ENCODE data around the gene BCOR. TPM values are rescaled to one million over a fixed set of nuclear protein-coding genes. Genes with fewer than 3 reads are reported as not detected.
A peak's percentile ranks its signal among the peaks of the same experiment; 100 is the strongest.

Gene BCOR
- total RNA-seq, 2 experiments from 2014 or later: 46.6 to 46.8 TPM

DNA sequence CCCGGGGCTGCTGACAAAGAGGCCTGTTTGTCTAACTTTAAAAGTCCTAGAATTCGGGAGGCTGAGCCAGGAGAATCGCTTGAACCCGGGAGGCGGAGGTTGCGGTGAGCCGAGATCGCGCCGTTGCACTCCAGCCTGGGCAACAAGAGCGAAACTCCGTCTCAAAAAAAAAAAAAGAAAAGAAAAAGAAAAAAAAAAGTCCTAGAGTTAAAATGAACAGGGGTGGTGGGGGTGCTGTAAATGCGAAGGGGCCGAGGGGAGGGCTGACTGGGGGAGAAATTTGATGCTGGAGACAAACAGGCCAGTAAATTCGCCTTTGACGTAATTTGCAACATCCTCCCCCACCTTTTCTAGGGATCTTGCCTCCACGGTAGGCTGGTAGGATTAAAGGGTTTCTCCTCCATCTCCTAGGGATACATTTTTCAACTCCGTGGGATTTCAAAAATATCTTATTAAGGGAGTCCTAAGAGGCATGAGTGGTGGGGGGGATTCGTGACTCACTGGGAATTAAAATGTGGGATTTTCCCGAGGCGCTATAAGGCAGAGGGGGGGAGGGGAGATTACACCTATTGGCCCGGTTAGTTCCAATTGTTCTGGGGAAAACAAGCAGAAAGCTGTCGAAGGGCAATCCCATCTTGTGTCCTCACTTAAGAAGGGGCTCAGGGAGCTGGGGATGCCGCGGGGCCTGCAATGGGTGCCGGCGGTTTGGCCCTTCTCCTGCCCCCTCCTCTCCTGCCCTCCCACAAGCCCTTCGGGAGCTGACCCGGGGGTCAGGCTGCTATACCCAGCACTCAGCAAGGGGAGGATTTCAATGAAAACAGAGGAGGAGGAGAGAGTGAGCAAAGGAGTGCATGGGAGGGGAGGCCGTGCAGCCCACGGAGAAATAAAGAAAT lies 3.0 kb upstream of the BCOR start:
- H3K27ac Mint-ChIP-seq: no peak overlapping the region
- no peaks in the 10 kb centered on the region for H3K27me3 Mint-ChIP-seq
- no peak for DNase-seq
- H3K4me1 Mint-ChIP-seq: peaks cover 10% of the 10 kb centered on the region
- ChIA-PET CTCF (interaction anchor here (4.2 kb wide), 1 partner anchor 69 kb away, joined by 19 read pairs; no protein-coding TSS in a partner anchor), POLR2A (interaction anchor here (1.6 to 18.0 kb wide), 3 partner anchors 10 to 69 kb away, joined by 4 to 387 read pairs (median 10); no protein-coding TSS in a partner anchor)
- H3K9me3 Mint-ChIP-seq: no peaks in the 10 kb centered on the region
- H3K4me3 Mint-ChIP-seq: no peak overlapping the region
- no peaks in the 10 kb centered on the region for H3K36me3 Mint-ChIP-seq (ENCODE audit: low read depth)

- no peak overlapping the region for H3K4me3 Mint-ChIP-seq
Measured at GRCh38 chrX:40100141-40100536, 2.4 kb upstream of the BCOR start.

GRCh38 chrX:40099055-40099958 lies 1.5 kb upstream of the BCOR start:
- H3K4me1 Mint-ChIP-seq: peaks cover 8% of the 10 kb centered on the region
- H3K9me3 Mint-ChIP-seq: no peaks in the 10 kb centered on the region
- H3K27me3 Mint-ChIP-seq: no peaks in the 10 kb centered on the region
- POLR2A ChIA-PET: interaction anchor here (0.8 to 18.0 kb wide), 17 partner anchors 7 to 378 kb away, joined by 3 to 387 read pairs (median 9); no protein-coding TSS in a partner anchor
- CTCF ChIA-PET: interaction anchor here (0.5 to 4.2 kb wide), 3 partner anchors 11 to 85 kb away, joined by 3 to 19 read pairs (median 3); no protein-coding TSS in a partner anchor
- peak overlapping the region; percentile 90 for H3K27ac Mint-ChIP-seq
- DNase-seq: peak; percentile 71
- H3K36me3 Mint-ChIP-seq (ENCODE audit: low read depth): peaks cover 7% of the 10 kb centered on the region
- peak overlapping the region; percentile 81 for H3K4me3 Mint-ChIP-seq

More at GRCh38 chrX:40100141-40100536, 2.4 kb upstream of the BCOR start:
- no peak for DNase-seq
- ChIA-PET POLR2A (interaction anchor here (1.6 to 18.0 kb wide), 5 partner anchors 10 to 245 kb away, joined by 4 to 387 read pairs (median 10); no protein-coding TSS in a partner anchor), CTCF (interaction anchor here (4.2 kb wide), 1 partner anchor 70 kb away, joined by 19 read pairs; no protein-coding TSS in a partner anchor)
- H3K4me1 Mint-ChIP-seq: peaks cover 10% of the 10 kb centered on the region
- no peaks in the 10 kb centered on the region for H3K9me3 Mint-ChIP-seq
- H3K36me3 Mint-ChIP-seq (ENCODE audit: low read depth): peaks cover 4% of the 10 kb centered on the region
- no peak overlapping the region for H3K27ac Mint-ChIP-seq
- H3K27me3 Mint-ChIP-seq: no peaks in the 10 kb centered on the region

- H3K9me3 Mint-ChIP-seq: no peaks in the 10 kb centered on the region
- H3K4me3 Mint-ChIP-seq: peak overlapping the region; percentile 81
- ChIA-PET CTCF (interaction anchor here (0.5 to 4.2 kb wide), 6 partner anchors 12 to 169 kb away, joined by 3 to 19 read pairs (median 4); no protein-coding TSS in a partner anchor), POLR2A (interaction anchor here (0.9 to 18.0 kb wide), 27 partner anchors 8 to 1295 kb away, joined by 3 to 387 read pairs (median 6); no protein-coding TSS in a partner anchor)
- peaks cover 14% of the 10 kb centered on the region for H3K4me1 Mint-ChIP-seq
- H3K27ac Mint-ChIP-seq: peak overlapping the region; percentile 90
- peaks cover 7% of the 10 kb centered on the region for H3K36me3 Mint-ChIP-seq (ENCODE audit: low read depth)
- H3K27me3 Mint-ChIP-seq: no peaks in the 10 kb centered on the region
- peak; percentile 71 for DNase-seq
Measured at GRCh38 chrX:40098264-40099054, 701 bp upstream of the BCOR start.

GRCh38 chrX:40097141-40097503 lies 636 bp downstream of the BCOR start:
- peak overlapping the region; percentile 63 for H3K27ac Mint-ChIP-seq
- ChIA-PET POLR2A (interaction anchor here (0.7 to 18.0 kb wide), 24 partner anchors 8 to 1293 kb away, joined by 3 to 387 read pairs (median 6); no protein-coding TSS in a partner anchor), CTCF (interaction anchor here (1.5 to 4.2 kb wide), 3 partner anchors 57 to 73 kb away, joined by 4 to 19 read pairs (median 5); no protein-coding TSS in a partner anchor)
- no peaks in the 10 kb centered on the region for H3K9me3 Mint-ChIP-seq
- DNase-seq: no peak
- H3K4me3 Mint-ChIP-seq: peak overlapping the region; percentile 92
- no peaks in the 10 kb centered on the region for H3K27me3 Mint-ChIP-seq
- peaks cover 10% of the 10 kb centered on the region for H3K36me3 Mint-ChIP-seq (ENCODE audit: low read depth)
- peaks cover 26% of the 10 kb centered on the region for H3K4me1 Mint-ChIP-seq

GRCh38 chrX:40096395-40097091 lies 1.2 kb downstream of the BCOR start:
- Mint-ChIP-seq H3K9me3 (no peaks in the 10 kb centered on the region), H3K4me3 (peak overlapping the region; percentile 92), H3K36me3 (ENCODE audit: low read depth) (peaks cover 10% of the 10 kb centered on the region), H3K4me1 (peaks cover 26% of the 10 kb centered on the region), H3K27ac (peak overlapping the region; percentile 78), H3K27me3 (no peaks in the 10 kb centered on the region)
- peak; percentile 65 for DNase-seq
- CTCF ChIA-PET: interaction anchor here (1.5 to 4.2 kb wide), 3 partner anchors 57 to 73 kb away, joined by 4 to 19 read pairs (median 5); no protein-coding TSS in a partner anchor
- POLR2A ChIA-PET: interaction anchor here (0.7 to 18.0 kb wide), 19 partner anchors 8 to 1293 kb away, joined by 3 to 387 read pairs (median 9); no protein-coding TSS in a partner anchor

DNA sequence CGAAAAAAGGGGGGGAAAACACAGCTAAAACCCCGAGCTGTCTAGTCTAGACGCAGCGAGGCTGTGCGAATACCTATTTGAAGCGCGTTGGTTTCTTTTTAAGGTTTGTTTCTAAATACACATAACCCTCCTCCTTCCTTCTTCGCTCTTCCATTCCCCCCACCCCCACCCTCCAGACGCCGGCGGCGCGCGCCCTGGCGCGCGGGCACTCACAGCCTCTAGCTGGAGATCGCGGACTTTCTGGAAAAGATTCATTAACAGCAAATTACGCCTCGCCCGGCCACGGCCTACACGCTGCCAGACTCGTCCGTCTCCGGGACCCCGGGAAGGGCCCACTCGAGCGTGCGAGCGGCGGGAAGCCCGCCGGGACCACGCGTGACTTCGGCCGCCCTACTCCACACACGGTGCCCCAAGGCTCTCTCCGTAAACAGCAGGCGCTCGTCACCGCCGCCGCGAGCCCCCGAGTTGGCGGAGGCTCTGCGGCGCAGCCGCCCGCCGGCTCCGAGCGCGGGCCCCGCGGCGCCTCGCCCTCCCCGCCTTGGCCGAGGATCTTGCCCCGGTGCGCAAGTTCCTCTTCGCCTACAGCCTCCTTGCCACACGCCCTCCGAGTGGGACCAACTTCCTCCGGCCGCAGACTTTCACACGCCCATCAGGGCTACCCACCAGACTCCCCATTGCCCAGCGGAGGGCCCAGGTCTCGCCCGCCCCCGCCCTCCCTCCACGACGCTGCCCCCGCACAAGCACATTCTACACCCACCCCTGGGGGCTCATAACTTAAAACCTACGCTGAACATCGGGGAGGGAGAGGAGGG lies 2.0 kb downstream of the BCOR start:
- DNase-seq: peak; percentile 23
- Mint-ChIP-seq H3K36me3 (ENCODE audit: low read depth) (peaks cover 10% of the 10 kb centered on the region), H3K27me3 (no peaks in the 10 kb centered on the region), H3K4me1 (peaks cover 33% of the 10 kb centered on the region), H3K27ac (peak overlapping the region; percentile 81), H3K9me3 (no peaks in the 10 kb centered on the region), H3K4me3 (peak overlapping the region; percentile 92)
- ChIA-PET POLR2A (interaction anchor here (0.8 to 18.0 kb wide), 9 partner anchors 10 to 365 kb away, joined by 3 to 387 read pairs (median 11); no protein-coding TSS in a partner anchor), CTCF (interaction anchor here (0.7 kb wide), 1 partner anchor 103 kb away, joined by 3 read pairs; no protein-coding TSS in a partner anchor)

- H3K27me3 Mint-ChIP-seq: no peaks in the 10 kb centered on the region
- DNase-seq: peak; percentile 17
- H3K36me3 Mint-ChIP-seq (ENCODE audit: low read depth): peaks cover 10% of the 10 kb centered on the region
- H3K4me3 Mint-ChIP-seq: peak overlapping the region; percentile 92
- peak overlapping the region; percentile 81 for H3K27ac Mint-ChIP-seq
- CTCF ChIA-PET: interaction anchor here (0.7 kb wide), 1 partner anchor 102 kb away, joined by 3 read pairs; no protein-coding TSS in a partner anchor
- H3K4me1 Mint-ChIP-seq: peaks cover 35% of the 10 kb centered on the region
- POLR2A ChIA-PET: interaction anchor here (0.8 to 18.0 kb wide), 9 partner anchors 10 to 364 kb away, joined by 3 to 387 read pairs (median 5); no protein-coding TSS in a partner anchor
- no peaks in the 10 kb centered on the region for H3K9me3 Mint-ChIP-seq
Measured at GRCh38 chrX:40094900-40095582, 2.7 kb downstream of the BCOR start.

DNA sequence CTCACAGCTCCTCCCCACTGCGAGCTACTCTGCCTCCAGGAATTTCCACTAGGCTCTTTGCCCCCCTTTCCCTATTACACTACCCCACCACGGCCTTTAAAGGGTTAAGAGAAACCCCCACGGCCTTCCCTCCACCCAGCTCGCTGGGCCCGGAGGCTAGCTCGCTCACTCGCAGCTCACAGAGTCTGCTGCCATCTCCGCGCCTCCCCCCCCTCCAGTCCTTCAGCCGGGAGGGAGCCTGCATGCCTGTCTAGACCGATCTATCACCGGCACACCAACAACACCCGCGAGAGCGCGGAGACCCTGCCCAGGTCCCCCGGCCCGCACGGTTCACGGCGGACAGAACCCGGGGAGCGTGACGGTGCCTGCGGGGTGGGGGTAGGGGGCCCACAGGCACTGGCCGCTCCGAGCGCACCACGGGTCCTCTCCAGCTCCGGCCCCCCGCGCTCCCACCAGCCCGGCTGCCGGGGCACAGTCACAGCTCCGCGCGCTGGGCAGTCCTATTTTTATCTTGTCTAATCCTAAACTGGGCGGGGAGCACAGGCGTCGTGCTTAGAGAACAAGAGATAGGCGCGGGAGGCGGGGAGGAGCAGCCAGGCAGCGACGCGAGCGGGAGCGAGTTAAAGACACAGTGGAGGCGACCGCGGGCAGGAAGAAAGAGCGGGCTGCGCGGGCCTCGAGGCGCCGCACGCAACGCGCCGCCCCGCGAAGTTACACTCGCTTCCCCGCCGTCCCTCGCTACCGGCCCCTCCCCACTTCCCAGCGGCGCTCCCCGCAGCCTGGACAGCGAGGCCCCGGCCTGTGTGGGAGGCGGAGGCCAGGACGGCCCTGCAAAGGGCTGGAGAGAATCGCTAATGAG lies 3.5 kb downstream of the BCOR start:
- Mint-ChIP-seq H3K27ac (peak overlapping the region; percentile 56), H3K36me3 (ENCODE audit: low read depth) (peaks cover 10% of the 10 kb centered on the region), H3K27me3 (no peaks in the 10 kb centered on the region), H3K9me3 (no peaks in the 10 kb centered on the region), H3K4me1 (peaks cover 32% of the 10 kb centered on the region), H3K4me3 (peak overlapping the region; percentile 92)
- ChIA-PET CTCF (interaction anchor here (1.0 to 2.0 kb wide), 2 partner anchors 29 to 78 kb away, joined by 3 to 6 read pairs; no protein-coding TSS in a partner anchor), POLR2A (interaction anchor here (1.6 to 18.0 kb wide), 5 partner anchors 11 to 277 kb away, joined by 3 to 387 read pairs (median 14); no protein-coding TSS in a partner anchor)
- peak; percentile 54 for DNase-seq
